Ascending aorta (tissue), 2 donors: ENCODE data around the gene CHST1. TPM values are rescaled to one million over a fixed set of nuclear protein-coding genes. Genes with fewer than 3 reads are reported as not detected.

Experiments
- DNase-seq, 2 donors: peaks; one replicate each; pipeline ENCODE4 v3.0.0-alpha.2; 2019; ENCODE audit warnings: low spot score in 2 of 2
- H3K27ac ChIP-seq, 2 donors: fragments of 200-600 bp; sonication (generic); one replicate each; pipeline ENCODE4 v1.5.1; 2016 to 2017; ENCODE audit warnings: mild to moderate bottlenecking in 1 of 2
- H3K27me3 ChIP-seq: fragments of 200-600 bp; sonication (generic); one replicate; pipeline ENCODE4 v1.5.1; 2017
- H3K36me3 ChIP-seq, 2 donors: fragments of 200-600 bp; sonication (generic); one replicate each; pipeline ENCODE4 v1.5.1; 2016
- H3K4me1 ChIP-seq, 2 donors: fragments of 200-600 bp; sonication (generic); one replicate each; pipeline ENCODE4 v1.5.1; 2016 to 2017; ENCODE audit warnings: mild to moderate bottlenecking in 1 of 2
- H3K4me3 ChIP-seq, 2 donors: fragments of 200-600 bp; sonication (generic); one replicate each; pipeline ENCODE4 v1.5.1; 2016 to 2017; ENCODE audit warnings: mild to moderate bottlenecking in 1 of 2
- H3K9me3 ChIP-seq, 2 donors: fragments of 200-600 bp; sonication (generic); one replicate each; pipeline ENCODE4 v1.5.1; 2016
- CTCF ChIP-seq, 3 experiments: fragments of 200-600 bp in 2 of 3; fragments of 450-650 bp in 1 of 3; sonication (generic) in 2 of 3; IDR thresholded peaks; one replicate each; pipeline ENCODE4 v1.5.1; 2016 to 2019; ENCODE audit warnings: antibody characterized with exemption in 3 of 3, mild to moderate bottlenecking in 1 of 3, moderate library complexity in 1 of 3
- intact Hi-C: fragments of 100-400 bp; cut with DNase I; formaldehyde crosslinking; loops from one replicate; pipeline ENCODE4 v1.15.1; 2023
- total RNA-seq: library from RNA; depleted of rRNA; stranded (reverse); fragments of >200 nt; gene quantifications from one replicate; pipeline ENCODE4 v1.1.0, GENCODE V29; 2016

CHST1 gene
- total RNA-seq, 1 donor from 2014 or later, result 40.2 TPM

GRCh38 chr11:45657496-45658260 lies 7.7 kb downstream of the CHST1 start:
- no peak overlapping the region for H3K4me3 ChIP-seq
- intact Hi-C loops, result loop anchor here (10.0 kb wide), 1 partner anchor 1093 kb away; the partner anchor contains the start of gene CD82
- no peak for TF ChIP-seq CTCF (IDR thresholded peaks at IDR 0.05)
- H3K9me3 ChIP-seq, result no peaks in the 10 kb centered on the region
- peak overlapping the region; percentile 14 to 54 for H3K27ac ChIP-seq
- DNase-seq, result peak in 1 of 2 donors; percentile 56
- no peaks in the 10 kb centered on the region for H3K27me3 ChIP-seq
- no peaks in the 10 kb centered on the region for H3K36me3 ChIP-seq
- peaks cover 4 to 46% of the 10 kb centered on the region in 2 donors for H3K4me1 ChIP-seq

- no peak for TF ChIP-seq CTCF (IDR thresholded peaks at IDR 0.05)
- Histone ChIP-seq H3K36me3 (peaks cover 0 to 6% of the 10 kb centered on the region in 2 donors), H3K4me1 (peaks cover 4 to 47% of the 10 kb centered on the region in 2 donors), H3K27me3 (no peaks in the 10 kb centered on the region), H3K9me3 (no peaks in the 10 kb centered on the region), H3K27ac (no peak overlapping the region), H3K4me3 (no peak overlapping the region)
- intact Hi-C loops, result loop anchor here (1.0 to 10.0 kb wide), 3 partner anchors 115 to 1091 kb away; partner anchors contain the start of gene CD82
- peak in 1 of 2 donors; percentile 33 for DNase-seq
Measured at GRCh38 chr11:45655831-45656230, 9.6 kb downstream of the CHST1 start.

GRCh38 chr11:45655347-45655756 lies 10.1 kb downstream of the CHST1 start:
- intact Hi-C loops, result loop anchor here (1.0 to 10.0 kb wide), 3 partner anchors 116 to 1091 kb away; partner anchors contain the start of gene CD82
- Histone ChIP-seq H3K4me3 (no peak overlapping the region), H3K27ac (no peak overlapping the region), H3K4me1 (peaks cover 4 to 47% of the 10 kb centered on the region in 2 donors), H3K9me3 (no peaks in the 10 kb centered on the region), H3K36me3 (peaks cover 2 to 10% of the 10 kb centered on the region in 2 donors), H3K27me3 (no peaks in the 10 kb centered on the region)
- TF ChIP-seq CTCF (IDR thresholded peaks at IDR 0.05), result peak; percentile 69 to 97 (median 94)
- DNase-seq, result peak in 1 of 2 donors; percentile 84

- no peaks in the 10 kb centered on the region for H3K9me3 ChIP-seq
- H3K36me3 ChIP-seq, result peaks cover 2 to 15% of the 10 kb centered on the region in 2 donors
- peak in 1 of 2 donors; percentile 49 for DNase-seq
- no peak overlapping the region for H3K4me3 ChIP-seq
- TF ChIP-seq CTCF (IDR thresholded peaks at IDR 0.05), result no peak
- no peaks in the 10 kb centered on the region for H3K27me3 ChIP-seq
- peaks cover 4 to 47% of the 10 kb centered on the region in 2 donors for H3K4me1 ChIP-seq
- intact Hi-C loops, result loop anchor here (1.0 to 10.0 kb wide), 3 partner anchors 116 to 1090 kb away; partner anchors contain the start of gene CD82
- H3K27ac ChIP-seq, result peak overlapping the region in 1 of 2 donors; percentile 80
Measured at GRCh38 chr11:45655012-45655283, 10.5 kb downstream of the CHST1 start.

- Histone ChIP-seq H3K4me3 (no peak overlapping the region), H3K9me3 (no peaks in the 10 kb centered on the region), H3K27me3 (no peaks in the 10 kb centered on the region), H3K27ac (peak overlapping the region; percentile 43 to 80), H3K36me3 (peaks cover 2 to 20% of the 10 kb centered on the region in 2 donors), H3K4me1 (peaks cover 4 to 45% of the 10 kb centered on the region in 2 donors)
- no peak for TF ChIP-seq CTCF (IDR thresholded peaks at IDR 0.05)
- intact Hi-C loops, result loop anchor here (1.0 to 10.0 kb wide), 3 partner anchors 117 to 1090 kb away; partner anchors contain the start of gene CD82
- DNase-seq, result peak in 1 of 2 donors; percentile 64
Measured at GRCh38 chr11:45654231-45655011, 11.0 kb downstream of the CHST1 start.
